H1 (cell line): ENCODE results near the gene FAS.

Experiments
- CHD1 ChIP-seq: IDR thresholded peaks from 2 replicates; pipeline ENCODE4 v1.6.1; 2012; ENCODE audit warnings: low read depth, low read length, improper control_type of control experiment
- HDAC2 ChIP-seq, 2 experiments: fragments of 300-600 bp in 1 of 2; sonication (generic) in 1 of 2; IDR thresholded peaks; 2 replicates each; pipeline ENCODE4 v1.6.1; 2011 to 2012; ENCODE audit warnings: low read depth in 2 of 2, low read length in 2 of 2, mild to moderate bottlenecking in 2 of 2, moderate library complexity in 2 of 2, borderline replicate concordance in 1 of 2, inconsistent platforms in 1 of 2
- JUN ChIP-seq: IDR thresholded peaks from 2 replicates; pipeline ENCODE4 v1.6.1; 2011; ENCODE audit warnings: low read depth, mild to moderate bottlenecking, improper control_type of control experiment, low read length
- POLR2A ChIP-seq, 2 experiments: IDR thresholded peaks; 1 replicate in 1 of 2; 2 replicates in 1 of 2; pipeline ENCODE4 v1.6.1; 2011; ENCODE audit warnings: low read depth in 2 of 2, low read length in 2 of 2, mild to moderate bottlenecking in 2 of 2; ENCODE audit errors: control extremely low read depth in 1 of 2
- POLR2AphosphoS5 ChIP-seq: IDR thresholded peaks from 2 replicates; pipeline ENCODE4 v1.6.1; 2011; ENCODE audit warnings: low read depth, low read length
- RXRA ChIP-seq: IDR thresholded peaks from 2 replicates; pipeline ENCODE4 v1.6.1; 2011; ENCODE audit warnings: low read depth, mild to moderate bottlenecking, low read length, moderate library complexity; ENCODE audit not compliant: insufficient read depth
- SIN3A ChIP-seq, 2 experiments: IDR thresholded peaks in 1 of 2; conservative IDR thresholded peaks in 1 of 2; 2 replicates each; pipeline ENCODE4 v1.6.1; 2011 to 2012; ENCODE audit warnings: low read length in 2 of 2, improper control_type of control experiment in 1 of 2, low read depth in 1 of 2, mild to moderate bottlenecking in 1 of 2
- SP2 ChIP-seq: IDR thresholded peaks from 2 replicates; pipeline ENCODE4 v1.6.1; 2012; ENCODE audit warnings: mild to moderate bottlenecking, low read length, inconsistent platforms
- TAF1 ChIP-seq: IDR thresholded peaks from 2 replicates; pipeline ENCODE4 v1.6.1; 2011; ENCODE audit warnings: mild to moderate bottlenecking, low read depth, low read length
- ZNF274 ChIP-seq: IDR thresholded peaks from 2 replicates; pipeline ENCODE4 v1.7.0; 2012; ENCODE audit warnings: low read length, borderline replicate concordance; ENCODE audit errors: extremely low read depth
- TF ChIP-seq, protein P1 (sequence below): fragments of 300-600 bp; sonication (generic); IDR thresholded peaks from 2 replicates; pipeline ENCODE4 v1.7.1; 2012; ENCODE audit warnings: low read length, moderate library complexity, mild to moderate bottlenecking, inconsistent platforms; ENCODE audit not compliant: insufficient replicate concordance
- TF ChIP-seq, protein P2 (sequence below), 3 experiments: IDR thresholded peaks; 1 replicate in 2 of 3; 2 replicates in 1 of 3; pipeline versions ENCODE4 v1.5.1 to v1.6.1; 2011; ENCODE audit warnings: low read length in 3 of 3, mild to moderate bottlenecking in 3 of 3, inconsistent platforms in 2 of 3, low read depth in 1 of 3, moderate library complexity in 1 of 3; ENCODE audit not compliant: insufficient read depth in 1 of 3; ENCODE audit errors: control extremely low read depth in 1 of 3
- TF ChIP-seq, protein P3 (sequence below): IDR thresholded peaks from 2 replicates; pipeline ENCODE4 v1.6.1; 2012; ENCODE audit warnings: inconsistent platforms

DNA sequence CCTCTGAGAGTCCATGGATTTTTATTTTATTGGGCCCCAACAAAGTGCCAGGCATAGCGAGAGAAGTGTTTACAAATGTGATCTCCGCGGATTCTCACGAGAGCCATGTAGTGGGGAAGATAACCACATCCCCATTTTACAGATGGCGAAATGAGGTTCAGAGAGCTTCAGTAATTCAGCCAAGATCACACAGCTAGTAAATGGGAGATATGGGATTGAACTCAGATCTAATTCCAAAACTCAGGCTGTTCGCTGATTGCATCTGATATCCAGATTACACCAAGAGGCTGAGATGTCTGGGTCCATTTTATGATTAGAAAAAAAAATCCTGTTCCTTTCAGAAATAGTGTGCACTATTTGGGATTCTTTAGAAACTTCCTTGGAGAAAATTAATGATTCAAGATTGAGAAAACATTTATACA lies 1.3 kb downstream of the FAS start:
- TF ChIP-seq RXRA: no peak
- TF ChIP-seq SP2: no peak
- TF ChIP-seq, protein P1, sequence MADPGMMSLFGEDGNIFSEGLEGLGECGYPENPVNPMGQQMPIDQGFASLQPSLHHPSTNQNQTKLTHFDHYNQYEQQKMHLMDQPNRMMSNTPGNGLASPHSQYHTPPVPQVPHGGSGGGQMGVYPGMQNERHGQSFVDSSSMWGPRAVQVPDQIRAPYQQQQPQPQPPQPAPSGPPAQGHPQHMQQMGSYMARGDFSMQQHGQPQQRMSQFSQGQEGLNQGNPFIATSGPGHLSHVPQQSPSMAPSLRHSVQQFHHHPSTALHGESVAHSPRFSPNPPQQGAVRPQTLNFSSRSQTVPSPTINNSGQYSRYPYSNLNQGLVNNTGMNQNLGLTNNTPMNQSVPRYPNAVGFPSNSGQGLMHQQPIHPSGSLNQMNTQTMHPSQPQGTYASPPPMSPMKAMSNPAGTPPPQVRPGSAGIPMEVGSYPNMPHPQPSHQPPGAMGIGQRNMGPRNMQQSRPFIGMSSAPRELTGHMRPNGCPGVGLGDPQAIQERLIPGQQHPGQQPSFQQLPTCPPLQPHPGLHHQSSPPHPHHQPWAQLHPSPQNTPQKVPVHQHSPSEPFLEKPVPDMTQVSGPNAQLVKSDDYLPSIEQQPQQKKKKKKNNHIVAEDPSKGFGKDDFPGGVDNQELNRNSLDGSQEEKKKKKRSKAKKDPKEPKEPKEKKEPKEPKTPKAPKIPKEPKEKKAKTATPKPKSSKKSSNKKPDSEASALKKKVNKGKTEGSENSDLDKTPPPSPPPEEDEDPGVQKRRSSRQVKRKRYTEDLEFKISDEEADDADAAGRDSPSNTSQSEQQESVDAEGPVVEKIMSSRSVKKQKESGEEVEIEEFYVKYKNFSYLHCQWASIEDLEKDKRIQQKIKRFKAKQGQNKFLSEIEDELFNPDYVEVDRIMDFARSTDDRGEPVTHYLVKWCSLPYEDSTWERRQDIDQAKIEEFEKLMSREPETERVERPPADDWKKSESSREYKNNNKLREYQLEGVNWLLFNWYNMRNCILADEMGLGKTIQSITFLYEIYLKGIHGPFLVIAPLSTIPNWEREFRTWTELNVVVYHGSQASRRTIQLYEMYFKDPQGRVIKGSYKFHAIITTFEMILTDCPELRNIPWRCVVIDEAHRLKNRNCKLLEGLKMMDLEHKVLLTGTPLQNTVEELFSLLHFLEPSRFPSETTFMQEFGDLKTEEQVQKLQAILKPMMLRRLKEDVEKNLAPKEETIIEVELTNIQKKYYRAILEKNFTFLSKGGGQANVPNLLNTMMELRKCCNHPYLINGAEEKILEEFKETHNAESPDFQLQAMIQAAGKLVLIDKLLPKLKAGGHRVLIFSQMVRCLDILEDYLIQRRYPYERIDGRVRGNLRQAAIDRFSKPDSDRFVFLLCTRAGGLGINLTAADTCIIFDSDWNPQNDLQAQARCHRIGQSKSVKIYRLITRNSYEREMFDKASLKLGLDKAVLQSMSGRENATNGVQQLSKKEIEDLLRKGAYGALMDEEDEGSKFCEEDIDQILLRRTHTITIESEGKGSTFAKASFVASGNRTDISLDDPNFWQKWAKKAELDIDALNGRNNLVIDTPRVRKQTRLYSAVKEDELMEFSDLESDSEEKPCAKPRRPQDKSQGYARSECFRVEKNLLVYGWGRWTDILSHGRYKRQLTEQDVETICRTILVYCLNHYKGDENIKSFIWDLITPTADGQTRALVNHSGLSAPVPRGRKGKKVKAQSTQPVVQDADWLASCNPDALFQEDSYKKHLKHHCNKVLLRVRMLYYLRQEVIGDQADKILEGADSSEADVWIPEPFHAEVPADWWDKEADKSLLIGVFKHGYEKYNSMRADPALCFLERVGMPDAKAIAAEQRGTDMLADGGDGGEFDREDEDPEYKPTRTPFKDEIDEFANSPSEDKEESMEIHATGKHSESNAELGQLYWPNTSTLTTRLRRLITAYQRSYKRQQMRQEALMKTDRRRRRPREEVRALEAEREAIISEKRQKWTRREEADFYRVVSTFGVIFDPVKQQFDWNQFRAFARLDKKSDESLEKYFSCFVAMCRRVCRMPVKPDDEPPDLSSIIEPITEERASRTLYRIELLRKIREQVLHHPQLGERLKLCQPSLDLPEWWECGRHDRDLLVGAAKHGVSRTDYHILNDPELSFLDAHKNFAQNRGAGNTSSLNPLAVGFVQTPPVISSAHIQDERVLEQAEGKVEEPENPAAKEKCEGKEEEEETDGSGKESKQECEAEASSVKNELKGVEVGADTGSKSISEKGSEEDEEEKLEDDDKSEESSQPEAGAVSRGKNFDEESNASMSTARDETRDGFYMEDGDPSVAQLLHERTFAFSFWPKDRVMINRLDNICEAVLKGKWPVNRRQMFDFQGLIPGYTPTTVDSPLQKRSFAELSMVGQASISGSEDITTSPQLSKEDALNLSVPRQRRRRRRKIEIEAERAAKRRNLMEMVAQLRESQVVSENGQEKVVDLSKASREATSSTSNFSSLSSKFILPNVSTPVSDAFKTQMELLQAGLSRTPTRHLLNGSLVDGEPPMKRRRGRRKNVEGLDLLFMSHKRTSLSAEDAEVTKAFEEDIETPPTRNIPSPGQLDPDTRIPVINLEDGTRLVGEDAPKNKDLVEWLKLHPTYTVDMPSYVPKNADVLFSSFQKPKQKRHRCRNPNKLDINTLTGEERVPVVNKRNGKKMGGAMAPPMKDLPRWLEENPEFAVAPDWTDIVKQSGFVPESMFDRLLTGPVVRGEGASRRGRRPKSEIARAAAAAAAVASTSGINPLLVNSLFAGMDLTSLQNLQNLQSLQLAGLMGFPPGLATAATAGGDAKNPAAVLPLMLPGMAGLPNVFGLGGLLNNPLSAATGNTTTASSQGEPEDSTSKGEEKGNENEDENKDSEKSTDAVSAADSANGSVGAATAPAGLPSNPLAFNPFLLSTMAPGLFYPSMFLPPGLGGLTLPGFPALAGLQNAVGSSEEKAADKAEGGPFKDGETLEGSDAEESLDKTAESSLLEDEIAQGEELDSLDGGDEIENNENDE: no peak
- TF ChIP-seq JUN: no peak
- TF ChIP-seq CHD1: no peak
- no peak; the same call in 1 of the 2 replicates for TF ChIP-seq TAF1
- no peak for TF ChIP-seq POLR2AphosphoS5
- TF ChIP-seq, protein P2, sequence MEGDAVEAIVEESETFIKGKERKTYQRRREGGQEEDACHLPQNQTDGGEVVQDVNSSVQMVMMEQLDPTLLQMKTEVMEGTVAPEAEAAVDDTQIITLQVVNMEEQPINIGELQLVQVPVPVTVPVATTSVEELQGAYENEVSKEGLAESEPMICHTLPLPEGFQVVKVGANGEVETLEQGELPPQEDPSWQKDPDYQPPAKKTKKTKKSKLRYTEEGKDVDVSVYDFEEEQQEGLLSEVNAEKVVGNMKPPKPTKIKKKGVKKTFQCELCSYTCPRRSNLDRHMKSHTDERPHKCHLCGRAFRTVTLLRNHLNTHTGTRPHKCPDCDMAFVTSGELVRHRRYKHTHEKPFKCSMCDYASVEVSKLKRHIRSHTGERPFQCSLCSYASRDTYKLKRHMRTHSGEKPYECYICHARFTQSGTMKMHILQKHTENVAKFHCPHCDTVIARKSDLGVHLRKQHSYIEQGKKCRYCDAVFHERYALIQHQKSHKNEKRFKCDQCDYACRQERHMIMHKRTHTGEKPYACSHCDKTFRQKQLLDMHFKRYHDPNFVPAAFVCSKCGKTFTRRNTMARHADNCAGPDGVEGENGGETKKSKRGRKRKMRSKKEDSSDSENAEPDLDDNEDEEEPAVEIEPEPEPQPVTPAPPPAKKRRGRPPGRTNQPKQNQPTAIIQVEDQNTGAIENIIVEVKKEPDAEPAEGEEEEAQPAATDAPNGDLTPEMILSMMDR (IDR thresholded peaks at IDR 0.05; ENCODE audit: control extremely low read depth in 1 of 3, insufficient read depth in 1 of 3, low read depth in 1 of 3, low read length in 3 of 3): no peak
- TF ChIP-seq POLR2A (IDR thresholded peaks at IDR 0.05; ENCODE audit: control extremely low read depth in 1 of 2, low read depth in 2 of 2, low read length in 2 of 2): no peak
- TF ChIP-seq, protein P3, sequence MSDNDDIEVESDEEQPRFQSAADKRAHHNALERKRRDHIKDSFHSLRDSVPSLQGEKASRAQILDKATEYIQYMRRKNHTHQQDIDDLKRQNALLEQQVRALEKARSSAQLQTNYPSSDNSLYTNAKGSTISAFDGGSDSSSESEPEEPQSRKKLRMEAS: no peak
- no peak for TF ChIP-seq SIN3A (conservative IDR thresholded peaks at IDR 0.05 in 1 of 2, IDR thresholded peaks at IDR 0.05 in 1 of 2; ENCODE audit: low read depth in 1 of 2, low read length in 2 of 2)
- TF ChIP-seq ZNF274: no peak
- no peak; a peak in 1 of 4 replicates for TF ChIP-seq HDAC2 (IDR thresholded peaks at IDR 0.05; ENCODE audit: borderline replicate concordance in 1 of 2, low read depth in 2 of 2, low read length in 2 of 2)
